ENCODE data around the gene RBP3.
A peak's percentile ranks its signal among the peaks of the same experiment; 100 is the strongest.

DNA sequence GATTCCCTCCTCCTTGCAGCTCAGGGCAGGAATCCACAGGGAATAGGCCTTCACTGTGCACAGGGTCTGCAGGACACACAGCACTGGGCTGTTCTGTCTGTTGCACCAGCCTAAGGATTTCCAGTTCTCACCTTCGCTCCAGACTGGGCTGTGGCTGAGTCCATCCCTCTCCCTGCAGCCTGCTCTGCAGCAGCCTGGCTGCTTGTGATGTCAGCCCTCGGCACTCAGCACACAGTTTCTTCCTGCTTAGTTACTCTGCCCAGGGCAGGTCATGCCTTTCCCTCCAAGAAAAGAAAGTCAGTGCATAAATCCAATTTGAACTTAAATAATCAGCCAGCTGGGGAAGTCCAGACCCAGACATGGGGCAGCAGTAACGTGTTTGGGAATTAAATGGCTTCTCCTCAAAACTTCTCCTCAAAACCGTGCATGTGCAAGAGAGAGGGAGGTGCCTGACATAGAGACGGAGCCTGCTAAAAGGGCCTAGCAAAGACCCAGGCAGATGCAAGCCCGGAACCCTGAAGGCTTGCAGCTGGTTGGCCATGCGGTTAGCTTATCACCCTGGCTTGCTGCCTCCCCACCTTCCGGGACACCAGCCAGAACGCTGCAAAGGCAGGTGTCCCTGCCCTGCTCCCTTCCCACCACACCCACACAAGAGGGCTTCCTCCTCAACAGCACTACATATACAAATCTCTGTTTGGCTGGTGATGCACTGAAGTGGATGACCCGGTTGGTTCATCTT is 36.8 kb upstream of the RBP3 start:
- TF ChIP-seq CTCF (IDR thresholded peaks at IDR 0.05; ENCODE audit: insufficient read depth, low read length) = no peak
- no peak for TF ChIP-seq SPI1 (IDR thresholded peaks at IDR 0.05; ENCODE audit: borderline replicate concordance, low read depth)
- TF ChIP-seq GABPA (IDR thresholded peaks at IDR 0.05; ENCODE audit: low read depth) = no peak
- no peak for TF ChIP-seq REST (IDR thresholded peaks at IDR 0.05; ENCODE audit: insufficient replicate concordance, low read depth)
- peak; percentile 65; the same call in 1 of the 2 replicates for TF ChIP-seq POLR2AphosphoS5 (IDR thresholded peaks at IDR 0.05; ENCODE audit: low read depth)
